Amniotic stem cell (primary cell): ENCODE measurements around the gene DENND4C.
"Not testable (repeated sequence)": the region's sequence is repeated elsewhere in the genome, so short reads cannot be mapped to it uniquely, and the experiment has no call there.

Experiments used
- DNase-seq: peaks from one replicate; lab custom pipeline; 2025; lab: John Stamatoyannopoulos, UW

Gene DENND4C

GRCh38 chr9:19373527-19373926, 143.0 kb downstream of the DENND4C start:
- DNase-seq, result no peak

GRCh38 chr9:19375538-19375937, 145.0 kb downstream of the DENND4C start:
- peak; percentile 11 for DNase-seq

- no peak for DNase-seq
Observed at GRCh38 chr9:19376931-19377330, 146.4 kb downstream of the DENND4C start.

- DNase-seq, result no peak
Observed at GRCh38 chr9:19378164-19378563, 147.7 kb downstream of the DENND4C start.

- no peak for DNase-seq
Observed at GRCh38 chr9:19378647-19379046, 148.2 kb downstream of the DENND4C start.

- no peak for DNase-seq
Observed at GRCh38 chr9:19379283-19379682, 148.8 kb downstream of the DENND4C start.

- DNase-seq, result no peak
Observed at GRCh38 chr9:19379697-19380046, 149.2 kb downstream of the DENND4C start.

GRCh38 chr9:19380826-19381075, 150.3 kb downstream of the DENND4C start:
- DNase-seq, result no peak

GRCh38 chr9:19381656-19382055, 151.2 kb downstream of the DENND4C start:
- no peak for DNase-seq

- not testable (repeated sequence) for DNase-seq
Observed at GRCh38 chr9:19385212-19385611, 154.7 kb downstream of the DENND4C start.

GRCh38 chr9:19385786-19386501, 155.5 kb downstream of the DENND4C start:
- no peak for DNase-seq

GRCh38 chr9:19386502-19387044, 156.1 kb downstream of the DENND4C start:
- DNase-seq, result no peak

- DNase-seq, result no peak
Observed at GRCh38 chr9:19387317-19387716, 156.8 kb downstream of the DENND4C start.

- not testable (repeated sequence) for DNase-seq
Observed at GRCh38 chr9:19389539-19389938, 159.0 kb downstream of the DENND4C start.

GRCh38 chr9:19397845-19398244, 167.4 kb downstream of the DENND4C start:
- DNase-seq, result no peak

GRCh38 chr9:19403231-19403630, 172.7 kb downstream of the DENND4C start:
- not testable (repeated sequence) for DNase-seq

GRCh38 chr9:19404283-19405075, 174.0 kb downstream of the DENND4C start:
- no peak for DNase-seq

GRCh38 chr9:19405771-19406170, 175.3 kb downstream of the DENND4C start:
- DNase-seq, result no peak

- DNase-seq, result no peak
Observed at GRCh38 chr9:19408316-19408692, 177.8 kb downstream of the DENND4C start.

- DNase-seq, result peak; percentile 38
Observed at GRCh38 chr9:19408693-19409400, 178.4 kb downstream of the DENND4C start, which contains the start of gene ACER2. Gene ACER2, plus strand, starts transcription at chr9:19409009. Its CDS starts 76 bp downstream, at chr9:19409085.

- no peak for DNase-seq
Observed at GRCh38 chr9:19409401-19410194, 179.1 kb downstream of the DENND4C start.

GRCh38 chr9:19410195-19410503, 179.7 kb downstream of the DENND4C start:
- no peak for DNase-seq
